ENCODE data around the gene SUSD6. TPM values are rescaled to one million over a fixed set of nuclear protein-coding genes. Genes with fewer than 3 reads are reported as not detected.
"Not testable (repeated sequence)": the region's sequence is repeated elsewhere in the genome, so short reads cannot be mapped to it uniquely, and the experiment has no call there.

The SUSD6 gene
- total RNA-seq, 1 donor from 2014 or later: 34.2 TPM

DNA sequence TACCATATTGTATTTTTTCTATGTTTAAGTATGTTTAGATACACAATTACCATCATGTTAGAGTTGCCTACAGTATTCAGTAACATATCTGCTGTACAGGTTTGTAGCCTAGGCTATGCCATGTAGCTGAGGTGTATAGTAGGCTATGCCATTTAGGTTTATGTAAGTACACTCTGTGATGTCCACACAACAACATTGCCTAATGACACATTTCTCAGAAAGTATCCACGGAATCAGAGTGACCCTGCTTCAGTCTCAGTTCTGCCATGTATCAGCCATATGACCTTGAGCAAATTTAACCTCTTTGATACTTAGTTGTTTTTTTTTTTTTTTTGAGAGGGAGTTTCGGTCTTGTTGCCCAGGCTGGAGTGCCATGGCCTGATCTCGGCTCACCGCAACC, 12.7 kb downstream of the SUSD6 start:
- no peak for DNase-seq (ENCODE audit: low read depth)

DNA sequence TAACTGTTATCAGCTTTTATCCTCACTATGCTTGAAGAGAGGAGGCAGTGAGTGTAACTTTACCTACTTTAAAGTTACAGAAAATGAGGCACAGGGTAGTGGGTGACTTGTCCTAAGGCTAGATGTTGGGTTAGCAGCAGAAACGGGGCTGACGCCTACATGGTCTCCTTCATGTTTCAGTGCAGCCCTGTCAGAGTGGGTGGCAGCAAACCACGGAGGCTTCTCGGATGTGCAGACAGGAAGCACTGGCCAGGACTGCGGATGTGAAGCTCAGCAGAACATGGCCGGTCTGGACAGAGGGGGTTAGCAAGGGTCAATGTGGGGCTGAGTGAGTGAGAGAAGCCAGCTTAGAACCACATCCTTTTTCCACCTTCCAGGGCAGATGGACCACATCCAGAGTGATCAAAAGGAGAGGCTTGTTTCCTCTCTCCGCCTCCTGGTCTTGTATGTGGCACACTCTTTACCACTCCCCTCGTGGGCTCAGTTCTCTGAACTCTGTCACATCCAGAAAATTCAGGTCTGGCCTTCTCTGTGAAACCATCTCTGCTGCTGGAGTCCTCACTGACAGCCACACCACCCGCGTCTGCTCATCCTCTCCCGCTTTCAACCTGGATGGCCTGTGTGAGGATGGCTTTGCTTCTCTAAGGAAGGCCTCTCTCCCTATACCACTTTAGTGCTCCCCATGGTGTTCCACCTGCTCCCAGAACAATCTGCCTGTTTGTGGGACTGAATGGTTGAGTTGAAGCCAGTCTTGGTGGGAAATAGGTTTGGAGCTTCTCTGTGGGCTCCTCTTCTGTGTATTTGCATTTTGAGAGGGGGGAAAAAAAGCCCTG, 14.1 kb downstream of the SUSD6 start:
- peak; percentile 57 for DNase-seq (ENCODE audit: low read depth)

- DNase-seq (ENCODE audit: low read depth): no peak
Observed at GRCh38 chr14:69626132-69626500, 14.7 kb downstream of the SUSD6 start.

- no peak for DNase-seq (ENCODE audit: low read depth)
Observed at GRCh38 chr14:69629225-69630127, 18.1 kb downstream of the SUSD6 start.

- no peak for DNase-seq (ENCODE audit: low read depth)
Observed at GRCh38 chr14:69630360-69630759, 19.0 kb downstream of the SUSD6 start.

DNA sequence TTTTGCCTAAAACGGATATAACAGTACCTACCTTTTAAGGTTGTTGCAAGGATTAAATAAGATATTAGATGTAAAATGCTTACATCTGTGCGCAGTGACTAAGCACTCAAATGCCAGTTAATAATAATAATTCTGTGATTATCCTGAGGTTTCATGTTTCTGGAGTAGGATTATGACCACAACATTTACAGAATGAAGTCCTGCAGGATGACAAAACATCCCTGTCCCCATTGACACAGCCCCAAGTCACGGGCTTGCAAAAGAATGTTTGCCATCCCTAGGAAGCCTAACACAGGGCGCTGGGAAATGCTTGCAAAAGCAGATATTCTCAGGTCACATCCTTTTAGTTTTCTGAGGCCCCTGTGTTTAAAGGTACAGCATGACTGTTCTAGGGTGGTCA, 20.1 kb downstream of the SUSD6 start:
- no peak for DNase-seq (ENCODE audit: low read depth)

- no peak for DNase-seq (ENCODE audit: low read depth)
Observed at GRCh38 chr14:69632164-69632563, 20.8 kb downstream of the SUSD6 start.

GRCh38 chr14:69632593-69633151, 21.3 kb downstream of the SUSD6 start:
- DNase-seq (ENCODE audit: low read depth): no peak

DNA sequence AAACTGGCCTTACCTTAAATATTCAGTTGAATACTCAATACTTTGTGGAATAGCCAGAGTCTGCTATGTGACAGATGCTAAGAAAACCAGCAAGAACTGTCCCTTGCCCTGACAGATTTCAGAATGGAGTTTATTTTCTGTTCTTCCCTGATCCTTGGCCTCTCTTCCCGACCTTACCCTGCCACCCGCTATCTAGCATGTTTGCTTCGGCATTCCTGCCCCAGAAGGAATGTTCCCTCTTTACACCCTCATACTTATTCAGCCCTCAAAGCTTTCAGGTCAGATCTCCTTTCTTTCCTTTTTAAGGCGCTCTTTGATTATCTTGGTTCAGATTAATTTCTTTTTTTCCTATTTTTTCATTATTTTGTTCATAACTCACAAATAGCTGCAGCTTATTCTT, 21.8 kb downstream of the SUSD6 start:
- DNase-seq (ENCODE audit: low read depth): no peak

DNA sequence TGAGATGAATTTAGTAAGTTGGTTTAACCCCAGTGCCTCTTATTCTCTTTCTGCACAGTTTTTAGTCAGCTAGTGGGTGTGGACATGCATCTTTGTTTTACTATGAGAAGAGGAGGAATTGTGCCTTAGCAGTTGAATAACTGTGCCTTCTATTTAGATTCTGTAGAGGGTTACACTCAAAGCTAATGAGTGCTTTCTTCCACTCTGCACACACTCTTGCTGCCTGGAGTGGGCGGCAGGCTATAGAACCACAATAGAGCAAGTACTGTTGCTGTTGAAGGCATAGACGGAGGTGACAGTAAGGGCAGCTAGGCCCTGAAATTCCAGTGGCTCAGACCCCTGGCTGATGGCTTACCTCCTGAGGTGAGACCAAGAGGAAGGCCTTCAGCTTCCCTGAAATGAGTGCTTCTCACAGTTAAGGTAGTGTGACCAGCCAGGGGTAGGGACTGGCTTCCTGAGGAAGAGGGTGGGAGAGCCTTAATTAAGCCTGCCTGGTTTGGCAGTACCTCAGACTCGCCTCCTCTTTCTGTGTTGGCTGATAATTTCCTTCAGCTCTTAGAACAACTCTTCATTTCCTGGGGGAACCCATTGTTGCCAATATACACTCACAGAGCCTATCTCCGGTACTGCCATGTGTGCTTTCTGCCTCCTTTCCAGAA, 24.7 kb downstream of the SUSD6 start:
- DNase-seq (ENCODE audit: low read depth): no peak

DNA sequence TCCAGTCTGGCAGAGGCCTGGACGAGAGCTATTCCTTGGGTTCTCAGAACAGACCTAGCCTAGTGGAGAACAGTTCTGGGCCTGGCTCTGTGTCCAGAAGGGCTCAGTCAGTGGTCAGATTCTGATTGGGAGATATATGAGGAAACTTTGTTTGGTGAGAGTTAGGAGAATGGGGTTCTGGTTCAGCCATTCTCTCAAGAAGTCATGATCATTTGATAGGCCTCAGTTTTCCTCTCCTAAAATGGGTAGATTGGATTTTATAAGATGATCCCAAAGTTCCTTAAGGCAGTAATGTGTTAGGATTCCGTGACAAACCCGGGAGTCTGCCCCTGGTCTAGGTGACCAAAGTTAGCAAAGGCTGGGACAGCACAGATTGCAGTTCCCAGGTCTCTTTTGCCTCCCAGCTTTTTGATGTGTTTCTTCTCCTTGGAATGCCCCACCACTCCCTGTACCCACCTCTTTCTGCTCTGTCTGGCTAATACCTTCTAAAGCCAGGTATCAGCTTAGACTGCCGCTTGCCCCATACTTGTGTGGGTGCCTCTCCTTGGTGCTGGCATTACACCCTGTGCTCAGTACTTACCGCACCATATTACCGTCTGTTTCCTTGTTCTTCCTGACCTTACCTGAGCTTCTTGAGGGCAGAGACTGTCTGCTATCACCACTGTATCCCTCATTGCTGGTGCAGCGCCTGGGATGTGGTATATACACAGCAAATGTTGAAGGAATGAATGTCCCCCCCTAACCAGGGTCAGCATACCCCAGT, 25.5 kb downstream of the SUSD6 start:
- no peak for DNase-seq (ENCODE audit: low read depth)

- peak; percentile 21 for DNase-seq (ENCODE audit: low read depth)
Observed at GRCh38 chr14:69637503-69638031, 26.2 kb downstream of the SUSD6 start.

GRCh38 chr14:69640931-69641330, 29.5 kb downstream of the SUSD6 start:
- no peak for DNase-seq (ENCODE audit: low read depth)

DNA sequence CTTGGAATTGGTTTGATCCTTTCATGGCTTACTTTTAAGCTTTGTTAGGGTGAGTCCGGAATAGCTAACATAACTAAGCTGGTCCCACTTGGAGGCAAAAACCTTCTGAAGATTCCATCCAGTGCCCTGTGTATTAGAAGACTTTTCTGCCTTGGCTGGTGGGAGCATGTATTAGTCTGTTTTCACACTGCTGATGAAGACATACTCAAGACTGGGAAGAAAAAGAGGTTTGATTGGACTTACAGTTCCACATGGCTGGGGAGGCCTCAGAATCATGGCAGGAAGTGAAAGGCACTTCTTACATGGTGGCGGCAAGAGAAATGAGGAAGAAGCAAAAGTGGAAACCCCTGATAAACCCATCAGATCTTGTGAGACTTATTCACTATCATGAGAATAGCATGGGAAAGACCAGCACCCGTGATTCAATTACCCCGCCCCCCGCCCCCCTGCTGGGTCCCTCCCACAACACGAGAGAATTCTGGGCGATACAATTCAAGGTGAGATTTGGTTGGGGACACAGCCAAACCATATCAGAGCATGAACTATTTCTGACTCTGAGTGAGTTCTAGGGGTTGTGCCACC, 30.9 kb downstream of the SUSD6 start:
- DNase-seq (ENCODE audit: low read depth): not testable (repeated sequence)

DNA sequence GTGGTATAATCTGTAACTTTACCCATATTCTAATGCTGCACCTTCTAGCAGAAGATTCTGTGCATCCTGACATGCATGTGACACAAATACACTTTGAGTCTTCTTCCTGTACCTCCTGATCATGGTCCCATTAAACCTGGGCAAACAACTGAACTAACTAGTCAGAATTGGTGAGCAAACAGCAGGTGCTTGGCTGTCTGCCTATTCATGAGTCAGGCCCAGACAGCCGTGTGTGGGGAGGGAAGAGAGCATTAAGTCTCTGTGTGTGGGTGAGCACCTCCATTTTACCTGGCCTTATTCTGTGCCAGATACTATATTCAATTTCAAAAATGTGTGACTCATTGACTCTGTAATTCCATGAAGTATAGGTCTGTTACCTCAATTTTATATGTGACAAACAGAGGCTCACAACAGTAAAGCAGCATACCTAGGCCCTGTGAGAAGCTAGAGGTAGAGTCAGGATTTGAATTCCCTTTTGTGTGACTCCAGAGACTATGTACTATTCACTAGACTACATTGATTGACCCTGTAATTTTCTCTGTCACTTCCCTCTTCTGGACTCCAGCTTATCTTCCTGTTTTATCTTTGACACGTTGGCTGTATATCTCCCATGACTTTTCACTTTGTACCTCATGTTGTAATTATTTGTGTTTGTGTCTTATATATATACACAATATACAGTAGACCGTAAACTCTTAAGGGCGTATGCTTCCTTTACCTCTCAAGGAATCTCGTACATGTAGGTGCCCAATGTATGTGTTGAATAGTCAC, 32.2 kb downstream of the SUSD6 start:
- DNase-seq (ENCODE audit: low read depth): peak; percentile 95

DNA sequence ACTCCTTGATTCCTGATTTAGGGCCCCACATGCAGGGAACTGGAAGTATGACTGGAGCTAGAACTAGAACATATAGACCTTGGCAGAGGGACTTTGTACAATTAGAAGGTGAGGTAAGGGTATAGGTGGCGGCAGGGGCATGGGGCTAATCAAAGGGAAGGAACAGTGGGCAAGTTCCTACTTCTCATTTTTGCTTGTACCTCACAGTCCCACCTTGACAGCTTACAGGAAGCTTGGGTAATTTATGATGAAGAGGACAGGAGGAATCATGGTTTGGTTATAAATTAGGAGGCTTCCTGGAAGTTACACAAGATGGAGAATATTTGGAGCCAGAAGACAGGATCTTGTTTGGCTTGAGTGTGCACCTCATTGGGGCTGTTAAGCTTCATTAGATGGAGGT, 33.4 kb downstream of the SUSD6 start:
- no peak for DNase-seq (ENCODE audit: low read depth)

- no peak for DNase-seq (ENCODE audit: low read depth)
Observed at GRCh38 chr14:69647213-69647612, 35.8 kb downstream of the SUSD6 start.

- DNase-seq (ENCODE audit: low read depth): not testable (repeated sequence)
Observed at GRCh38 chr14:69647642-69648041, 36.2 kb downstream of the SUSD6 start.

DNA sequence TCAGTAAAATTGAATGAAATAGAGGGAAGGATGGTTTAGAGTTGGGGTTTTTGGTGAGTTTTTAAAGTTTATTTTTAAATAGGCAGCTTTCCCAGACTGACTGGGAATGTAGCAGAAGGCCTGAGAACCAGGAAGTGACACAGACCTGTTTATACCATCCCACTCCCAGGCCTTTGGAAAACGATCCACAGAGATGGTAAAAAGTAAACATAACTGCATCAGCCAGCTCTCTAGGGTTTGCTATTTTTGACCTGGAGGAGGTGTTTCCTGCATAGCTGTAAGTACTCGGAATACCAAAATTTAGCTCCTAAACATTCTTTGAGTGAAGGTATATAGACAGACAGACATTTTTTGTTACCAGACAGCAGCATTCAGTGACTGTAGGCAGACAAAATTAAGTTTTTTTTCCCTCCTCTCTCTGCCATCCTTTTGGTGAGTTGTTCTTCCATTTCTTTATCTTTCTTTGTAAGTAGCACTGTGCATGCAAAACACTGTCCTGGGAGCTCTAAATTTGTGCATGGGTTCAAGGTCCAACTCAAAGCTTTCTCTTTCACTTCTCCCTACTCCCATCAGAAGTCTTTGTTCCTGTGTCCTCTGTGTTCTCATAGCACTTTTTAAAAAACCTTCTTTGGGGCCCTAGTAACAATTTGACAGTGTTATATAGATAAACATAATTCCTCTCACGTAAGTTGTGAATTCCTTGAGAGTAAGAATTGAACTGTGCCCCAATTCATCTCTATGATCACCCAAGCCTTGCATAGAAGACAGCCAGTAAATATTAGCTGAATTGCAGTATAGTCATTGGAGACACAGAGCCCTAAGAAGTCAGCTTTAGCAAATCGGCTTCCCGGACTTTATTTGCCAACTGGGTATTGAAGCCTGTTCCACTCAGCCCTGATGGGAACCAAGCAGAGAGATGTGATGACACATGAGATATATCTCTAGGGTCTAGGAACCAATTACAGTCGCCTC, 37.4 kb downstream of the SUSD6 start:
- peak; percentile 63 for DNase-seq (ENCODE audit: low read depth)
